ENCODE measurements around the gene ATAD3B.

The ATAD3B gene

DNA sequence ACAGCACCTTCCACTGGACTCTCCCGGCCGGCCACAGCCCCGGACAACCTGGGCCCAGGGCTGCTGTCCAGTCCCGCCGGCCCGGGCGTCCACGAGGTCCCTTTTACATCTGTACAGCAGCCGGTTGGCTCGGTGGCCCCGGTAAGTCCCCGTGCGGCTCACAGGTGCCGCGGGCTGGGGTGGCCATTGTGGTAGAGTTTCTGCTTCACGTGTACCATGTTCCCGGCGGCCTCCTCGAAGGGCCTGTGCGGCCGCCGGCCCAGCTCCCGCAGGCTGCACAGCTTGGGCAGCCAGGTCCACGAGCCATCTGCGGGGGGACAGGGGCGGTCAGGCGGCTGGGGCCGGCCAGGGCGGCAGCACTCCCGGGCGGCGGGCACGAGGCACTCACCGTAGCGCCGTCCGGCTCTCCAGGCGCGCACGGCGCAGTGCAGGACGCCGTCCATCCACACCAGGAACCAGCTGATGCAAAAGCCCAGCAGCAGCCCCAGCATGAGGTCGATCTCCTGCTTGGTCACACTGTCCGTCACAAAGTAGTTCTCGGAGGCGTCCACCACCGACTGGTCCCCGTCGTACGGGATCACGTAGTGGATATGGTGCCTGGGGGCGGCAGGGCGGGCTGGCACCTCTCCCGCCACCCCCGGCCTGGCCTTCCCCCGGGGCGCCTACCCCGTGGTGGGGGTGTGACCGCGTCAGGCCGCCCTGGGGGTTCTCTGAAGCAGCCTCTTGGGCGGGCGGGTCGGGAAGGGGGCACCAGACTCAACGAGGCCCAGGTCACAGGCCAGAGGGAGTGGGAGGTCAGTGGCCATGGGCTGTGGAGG is 63.8 kb downstream of the ATAD3B start:
- no peak for DNase-seq (ENCODE audit: low spot score)

DNA sequence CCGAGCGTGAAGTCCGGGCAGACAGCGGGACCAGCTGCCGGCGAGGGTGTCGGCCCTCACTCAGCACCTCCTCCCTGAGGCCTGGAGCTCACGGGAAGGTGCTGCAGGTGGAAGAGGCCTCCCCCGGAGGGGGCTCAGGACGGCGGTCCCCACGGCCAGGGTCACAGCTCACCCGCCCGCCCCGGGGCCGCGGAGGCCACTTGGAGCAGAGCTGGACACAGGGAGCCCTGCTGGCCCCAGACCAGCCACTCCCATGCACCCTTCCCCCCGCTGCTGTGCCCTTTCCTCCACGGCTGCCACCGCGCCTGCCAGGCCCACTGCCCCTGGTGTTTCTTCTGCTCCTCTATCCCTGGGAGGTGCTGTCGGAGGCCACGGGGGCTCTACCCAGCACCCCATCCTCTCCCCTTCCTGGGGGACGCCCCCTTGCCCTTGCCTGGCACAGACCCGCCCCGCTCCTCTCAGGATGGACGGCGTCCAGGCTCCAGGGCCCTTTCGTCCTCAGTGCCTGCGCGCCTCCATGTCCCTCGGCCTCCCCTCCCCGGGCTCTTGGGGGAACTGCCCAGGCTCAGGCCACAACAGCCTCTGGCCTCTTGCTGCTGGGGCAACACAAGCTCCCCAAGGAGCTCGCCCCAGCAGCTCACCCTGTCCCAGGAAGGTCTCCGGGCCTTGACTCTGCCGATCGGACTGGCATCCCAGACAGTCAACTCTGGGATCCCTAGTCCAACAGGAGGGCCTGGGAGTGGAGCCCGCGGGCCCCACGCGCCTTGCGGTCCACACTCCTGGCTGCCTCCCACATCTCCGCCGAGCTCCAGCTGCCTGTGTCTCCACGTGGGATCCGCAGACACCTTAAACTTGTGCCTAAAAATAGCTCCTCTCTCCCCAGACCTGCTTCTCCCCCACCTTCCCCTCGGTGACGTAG is 64.7 kb downstream of the ATAD3B start:
- no peak for DNase-seq (ENCODE audit: low spot score)

DNA sequence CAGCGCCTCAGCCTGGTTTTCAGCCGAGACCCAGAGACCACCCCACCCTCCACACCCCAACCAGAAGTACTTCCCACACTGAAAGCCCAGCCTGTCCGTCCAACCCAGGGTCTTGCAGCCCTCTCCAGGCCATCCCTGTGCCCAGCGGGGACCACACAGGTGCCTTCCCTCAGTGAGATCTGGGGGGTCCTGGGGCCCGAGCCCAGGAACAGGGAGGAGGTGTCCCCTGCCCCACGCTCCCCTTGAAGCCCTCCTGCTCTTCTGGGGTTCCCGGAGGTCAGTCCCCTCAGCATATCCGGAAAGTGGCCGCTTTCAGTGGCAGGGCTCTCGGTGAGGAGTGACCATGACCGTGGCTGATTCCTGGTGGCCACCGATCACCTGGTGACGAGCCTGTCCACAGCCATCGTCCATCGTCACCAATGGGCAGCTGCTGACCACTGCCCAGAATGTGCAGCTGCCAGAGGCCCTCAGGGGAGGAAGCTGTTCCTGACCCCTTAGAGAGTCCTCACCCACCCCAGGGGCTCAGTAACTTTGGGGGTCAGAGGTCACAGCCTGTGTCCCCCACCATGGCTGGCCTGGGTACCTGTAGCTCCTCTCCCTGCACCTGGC is 65.5 kb downstream of the ATAD3B start:
- DNase-seq (ENCODE audit: low spot score): no peak

DNA sequence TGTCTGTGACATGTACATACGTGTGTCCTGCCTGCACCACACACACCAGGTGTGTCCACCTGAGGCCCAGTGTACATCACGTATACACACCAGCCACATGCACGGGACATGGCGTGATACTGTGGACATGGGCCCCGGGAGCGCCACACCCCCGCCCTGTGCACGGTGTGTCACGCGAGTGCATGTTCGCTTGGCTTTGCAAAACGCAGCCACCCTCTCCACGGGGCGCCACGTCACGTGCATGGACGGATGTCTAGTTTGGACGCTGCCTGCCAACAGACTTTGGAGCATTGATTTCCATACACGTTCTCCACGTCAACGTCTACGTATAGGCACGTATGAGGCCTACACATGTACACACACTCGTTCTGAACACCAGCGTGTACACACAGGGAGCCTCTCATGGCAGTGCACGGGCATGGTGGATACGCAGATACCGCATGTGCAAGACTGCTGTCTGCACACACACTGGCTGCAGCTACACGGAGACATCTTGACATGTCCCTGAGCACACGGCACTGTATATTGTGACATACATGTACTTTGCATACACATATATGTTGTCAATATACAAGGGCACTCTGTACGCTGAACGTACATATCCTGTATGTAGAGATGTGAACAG is 66.2 kb downstream of the ATAD3B start:
- no peak for DNase-seq (ENCODE audit: low spot score)

DNA sequence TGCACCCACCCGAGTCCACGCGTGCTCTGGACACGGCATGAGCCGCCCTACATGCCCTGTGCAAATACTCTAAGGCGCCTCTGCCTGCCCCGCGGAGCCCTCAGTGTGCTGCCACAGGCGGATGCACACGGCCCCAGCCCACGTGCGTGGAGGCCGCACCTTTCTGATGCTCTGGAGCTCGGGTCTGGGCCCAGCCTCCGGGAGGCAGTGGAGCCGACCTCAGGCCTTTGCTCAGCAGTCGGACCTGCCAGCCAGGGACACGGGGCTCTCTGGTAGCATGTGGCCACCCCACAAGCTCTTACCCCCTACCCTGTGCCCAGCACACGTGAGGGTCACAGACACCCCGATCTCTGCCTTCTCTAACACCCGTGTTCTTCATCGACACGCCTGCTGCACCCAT is 66.8 kb downstream of the ATAD3B start:
- DNase-seq (ENCODE audit: low spot score): no peak

DNA sequence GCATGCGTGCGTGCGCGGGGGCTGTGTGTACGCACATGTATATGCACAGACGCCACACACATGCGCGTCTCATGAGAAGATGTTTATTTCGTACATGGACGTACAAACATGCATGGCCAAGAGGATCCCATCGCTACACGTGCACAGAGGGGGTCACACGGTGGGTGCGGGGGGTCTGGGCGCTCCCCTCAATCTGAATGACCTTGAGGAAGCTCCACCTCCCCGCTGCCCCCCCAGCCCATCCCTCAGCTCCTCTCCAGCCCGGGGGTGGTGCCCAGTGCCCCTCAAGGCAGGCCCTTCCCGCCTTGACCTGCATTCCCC is 67.4 kb downstream of the ATAD3B start:
- no peak for DNase-seq (ENCODE audit: low spot score)

DNA sequence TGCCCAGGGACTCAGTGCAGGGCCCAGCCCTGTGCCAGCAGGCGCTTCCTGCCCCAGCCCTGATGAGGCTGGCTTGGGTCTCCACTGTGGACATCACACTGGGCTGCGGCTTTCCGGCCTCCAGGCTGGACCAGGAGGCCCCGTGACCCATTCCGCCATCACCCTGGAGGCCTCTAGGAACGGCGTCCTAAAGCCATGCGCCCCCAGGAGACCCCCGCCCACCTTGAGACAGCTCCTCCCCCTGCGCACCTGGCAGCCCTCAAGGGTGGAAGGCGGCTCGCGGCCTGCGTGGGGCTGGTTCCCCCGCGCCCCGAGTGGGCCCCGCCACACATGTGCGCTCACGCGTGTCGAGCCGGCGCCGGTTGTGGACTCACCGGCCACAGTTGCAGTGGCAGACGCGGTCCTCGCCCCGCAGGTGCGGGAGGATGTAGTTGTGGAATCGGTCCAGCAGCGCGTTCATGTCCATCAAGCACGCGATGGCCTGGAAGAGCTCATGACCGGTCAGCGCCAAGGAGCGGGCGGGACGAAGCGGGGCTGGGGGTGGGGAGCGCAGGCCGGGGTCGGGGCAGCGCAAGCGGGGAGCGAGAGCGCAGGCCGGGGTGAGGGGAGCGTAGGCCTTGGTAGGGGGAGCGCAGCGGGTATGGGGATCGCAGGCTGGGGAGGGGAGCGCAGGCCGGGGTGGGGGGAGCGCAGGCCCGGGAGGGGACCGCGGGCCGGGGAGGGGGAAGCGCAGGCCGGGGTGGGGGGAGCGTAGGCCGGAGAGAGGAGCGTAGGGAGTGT is 67.9 kb downstream of the ATAD3B start:
- no peak for DNase-seq (ENCODE audit: low spot score)

DNA sequence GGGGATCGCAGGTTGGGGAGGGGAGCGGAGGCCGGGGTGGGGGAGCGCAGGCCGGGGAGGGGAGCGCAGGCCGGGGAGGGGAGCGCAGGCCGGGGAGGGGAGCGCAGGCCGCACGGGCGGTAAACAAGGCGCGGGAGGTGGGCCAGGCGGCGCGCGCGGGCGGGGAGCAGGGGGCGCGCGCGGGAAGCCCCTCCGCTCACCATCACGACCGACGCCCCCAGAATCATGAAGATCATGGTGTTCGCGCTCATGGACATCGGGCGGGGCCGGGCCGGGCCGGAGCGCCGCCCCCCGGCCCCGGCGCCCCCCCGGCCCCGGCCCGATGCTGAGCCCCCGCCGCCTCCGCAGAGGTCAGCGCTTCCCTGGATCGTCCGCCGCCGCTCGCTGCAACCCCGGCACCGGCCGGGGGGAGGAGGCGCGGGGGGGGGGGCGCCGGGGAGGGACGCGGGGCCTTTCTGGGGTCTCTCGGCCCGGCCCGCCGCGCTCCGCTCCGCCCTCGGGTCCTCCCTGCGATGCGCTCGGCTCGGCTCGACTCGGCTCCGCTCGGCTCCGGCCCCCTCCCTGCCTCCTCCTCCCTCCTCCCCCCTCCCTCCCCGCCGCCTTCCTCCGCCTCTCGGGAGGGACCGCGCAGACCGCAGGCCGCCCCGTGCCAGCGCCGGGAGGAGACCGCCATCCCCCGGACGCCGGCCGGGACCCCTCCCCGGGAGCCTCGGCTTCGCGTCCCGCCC is 68.7 kb downstream of the ATAD3B start, which contains the start of gene TMEM240:
Gene TMEM240, minus strand, starts transcription at position 535 of the 728 bp plus-strand sequence. Its CDS starts 278 bp downstream, at position 257.
- peak; percentile 60 for DNase-seq (ENCODE audit: low spot score)

DNA sequence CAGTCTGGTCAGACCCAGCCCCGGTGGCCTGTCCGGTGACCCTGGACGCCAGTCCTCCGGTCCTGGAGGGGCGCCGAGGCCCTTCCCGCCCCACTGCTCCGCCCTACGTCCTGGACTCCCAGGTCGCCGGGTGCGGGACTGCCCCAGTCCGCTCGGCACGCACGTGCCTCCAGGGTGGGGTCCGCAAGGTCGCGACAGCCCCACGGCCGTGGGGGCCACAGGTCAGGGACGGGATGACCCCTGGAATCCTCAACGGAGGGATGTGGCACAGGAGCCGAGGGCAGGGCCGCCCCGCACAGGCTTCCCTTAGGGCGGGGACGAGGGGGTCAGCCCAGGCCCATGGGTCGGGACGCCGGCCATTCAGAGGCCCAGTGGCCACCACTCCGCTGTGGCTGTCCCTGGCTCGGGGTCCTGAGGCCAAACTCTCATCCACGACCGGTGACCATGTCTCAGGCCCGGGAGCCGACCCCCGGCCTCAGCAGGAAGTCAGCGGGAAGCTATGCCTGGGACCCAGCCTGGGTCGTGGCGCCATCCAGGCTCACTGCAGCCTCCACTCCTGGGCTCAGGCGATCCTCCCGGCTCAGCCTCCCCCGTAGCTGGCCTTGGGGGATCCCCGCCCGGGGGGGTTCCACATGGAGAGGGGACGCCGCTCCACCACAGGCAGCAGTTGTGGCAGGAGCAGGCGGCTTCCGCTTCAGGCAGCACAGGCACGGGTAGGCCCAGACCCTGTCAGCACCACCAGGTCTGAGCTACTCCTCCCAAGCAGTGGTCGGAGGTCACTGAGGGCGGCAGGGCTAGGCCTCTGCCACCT is 69.5 kb downstream of the ATAD3B start:
- no peak for DNase-seq (ENCODE audit: low spot score)

DNA sequence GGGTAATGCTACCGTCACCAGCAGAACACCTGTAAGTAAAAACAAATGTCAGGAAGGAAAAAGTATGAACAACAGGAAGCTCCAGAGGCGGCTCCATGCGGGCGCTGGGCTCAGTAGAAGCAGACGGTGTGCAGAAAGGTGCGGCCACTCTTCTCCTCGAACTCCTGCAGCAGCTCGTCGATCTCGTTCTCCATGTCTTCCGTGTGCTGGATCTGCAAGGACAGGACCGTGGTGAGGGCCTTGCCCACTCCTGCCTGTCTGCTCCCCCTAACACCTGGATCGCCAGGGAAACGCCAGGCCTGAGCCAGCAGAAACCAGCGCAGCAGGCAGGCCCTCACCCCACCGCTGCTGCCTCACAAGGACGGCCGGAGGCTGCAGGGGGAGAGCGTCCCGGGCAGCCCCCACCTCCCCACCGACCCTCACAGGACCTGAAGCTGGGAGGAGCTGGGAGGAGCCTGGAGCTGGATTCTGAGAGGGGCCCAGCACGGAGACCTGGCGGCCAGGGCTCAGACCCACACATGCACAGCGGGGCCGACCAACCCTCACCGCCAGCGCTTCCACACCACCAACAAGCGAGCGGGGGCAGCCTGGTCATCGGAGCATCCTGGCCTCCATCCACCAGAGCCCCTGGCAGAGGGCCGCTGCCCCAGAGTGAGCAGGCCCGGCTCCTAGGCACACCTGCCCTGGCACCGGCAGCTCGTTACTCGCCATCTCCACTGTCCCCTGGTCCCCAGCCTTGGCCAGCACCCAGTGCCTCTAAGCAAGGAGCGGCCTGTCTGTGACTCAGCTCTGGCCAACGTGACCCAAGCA is 70.6 kb downstream of the ATAD3B start:
- DNase-seq (ENCODE audit: low spot score): no peak

DNA sequence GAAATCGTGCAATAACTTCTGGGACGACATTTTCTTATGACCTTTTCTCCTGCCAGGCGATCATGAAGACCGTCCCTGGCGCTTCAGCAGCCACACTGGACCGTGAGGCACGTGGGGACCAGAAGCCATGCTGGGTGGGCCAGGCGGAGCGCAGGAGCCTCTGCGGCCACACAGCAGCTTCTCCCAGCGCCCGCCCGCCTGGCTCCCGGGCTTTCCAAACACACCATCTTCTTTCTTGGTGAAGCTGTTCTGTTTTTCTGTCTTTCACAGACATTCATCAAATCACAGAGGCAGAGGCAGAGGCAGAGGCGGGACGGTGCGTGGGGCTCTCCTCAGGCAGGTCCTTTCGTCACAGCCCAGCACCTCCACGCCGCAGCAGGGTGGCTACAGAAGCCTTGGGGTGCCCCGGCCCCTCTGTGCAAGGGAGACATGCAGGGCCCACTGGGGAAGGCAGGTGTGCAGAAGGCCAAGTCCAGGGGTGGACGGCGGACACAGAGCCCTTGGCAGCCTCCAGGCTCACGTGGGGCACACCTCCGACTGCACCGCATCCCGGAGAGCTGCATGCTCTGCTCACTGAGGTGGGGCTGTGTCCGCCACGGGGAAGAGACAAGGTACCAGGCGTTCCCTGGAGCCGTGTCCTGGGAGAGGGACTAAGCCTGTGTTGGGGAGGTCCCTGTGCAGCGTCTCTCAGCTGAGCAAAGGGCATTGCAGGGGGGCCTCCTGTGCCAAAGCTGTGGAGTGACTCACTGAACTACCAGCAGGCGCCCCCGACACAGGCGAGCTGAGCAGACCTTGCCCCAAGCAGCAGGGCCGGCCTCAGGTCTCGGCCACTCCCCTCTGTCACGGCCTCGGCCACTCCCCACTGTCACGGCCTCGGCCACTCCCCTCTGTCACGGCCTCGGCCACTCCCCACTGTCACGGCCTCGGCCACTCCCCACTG is 71.5 kb downstream of the ATAD3B start:
- no peak for DNase-seq (ENCODE audit: low spot score)

DNA sequence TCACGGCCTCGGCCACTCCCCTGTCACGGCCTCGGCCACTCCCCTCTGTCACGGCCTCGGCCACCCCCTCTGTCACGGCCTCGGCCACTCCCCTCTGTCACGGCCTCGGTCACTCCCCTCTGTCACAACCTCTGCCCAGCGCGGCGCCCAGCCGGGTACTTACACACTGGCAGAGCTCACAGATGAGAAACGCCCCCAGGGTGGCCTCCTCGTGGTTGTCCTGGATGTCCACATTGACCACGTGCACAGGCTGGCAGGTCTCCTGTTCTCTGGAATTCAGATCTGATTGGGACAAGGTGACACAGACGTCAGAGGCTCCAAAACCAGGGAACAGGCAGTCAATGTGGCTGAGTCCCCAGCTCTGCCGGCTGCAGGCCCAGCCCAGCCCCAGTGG is 72.1 kb downstream of the ATAD3B start:
- no peak for DNase-seq (ENCODE audit: low spot score)

DNA sequence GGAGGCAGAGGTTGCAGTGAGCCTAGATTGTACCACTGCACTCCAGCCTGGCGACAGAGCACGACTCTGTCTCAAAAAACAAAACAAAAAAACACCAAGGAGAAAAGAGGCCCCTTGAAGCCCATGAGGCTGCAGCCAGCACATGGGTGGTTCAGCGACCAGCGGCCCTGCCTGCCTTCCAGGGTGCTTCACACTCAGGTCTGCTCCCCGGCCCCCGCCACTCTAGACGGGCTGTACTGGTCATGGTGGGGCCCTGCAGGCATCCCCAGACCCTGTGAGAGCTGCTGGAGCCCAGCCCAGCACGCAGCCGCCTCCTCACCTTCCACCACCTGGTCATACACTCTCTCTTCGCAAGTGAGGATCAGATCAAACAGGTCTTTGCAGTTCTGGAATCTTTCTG is 73.0 kb downstream of the ATAD3B start:
- no peak for DNase-seq (ENCODE audit: low spot score)
